DOHH2 (cell line): Measurements from ENCODE around the gene RUNX2.
"Not testable (repeated sequence)": the region's sequence is repeated elsewhere in the genome, so short reads cannot be mapped to it uniquely, and the experiment has no call there.

Experiments
- H3F3A ChIP-seq: fragments of 200-600 bp; sonication (generic), shearing (Covaris generic); 2 replicates; pipeline ENCODE4 v1.6.0; 2016; ENCODE audit warnings: antibody characterized with exemption, mild to moderate bottlenecking; ENCODE audit not compliant: control insufficient read depth, insufficient read depth
- H3K27ac ChIP-seq: fragments of 200-600 bp; sonication (generic); 2 replicates; pipeline ENCODE4 v1.5.1; 2014; ENCODE audit warnings: low read depth, mild to moderate bottlenecking, low read length, moderate library complexity
- H3K27me3 ChIP-seq: fragments of 200-600 bp; sonication (generic); 2 replicates; pipeline ENCODE4 v1.6.1; 2014; ENCODE audit warnings: mild to moderate bottlenecking, low read length, mixed read lengths; ENCODE audit not compliant: control insufficient read depth
- H3K36me3 ChIP-seq: fragments of 200-600 bp; sonication (generic); 2 replicates; pipeline ENCODE4 v1.6.1; 2014; ENCODE audit warnings: mild to moderate bottlenecking, low read length, moderate library complexity, mixed read lengths; ENCODE audit not compliant: control insufficient read depth
- H3K4me1 ChIP-seq: fragments of 200-600 bp; sonication (generic); 2 replicates; pipeline ENCODE4 v1.6.1; 2014; ENCODE audit warnings: mild to moderate bottlenecking, low read length, mixed read lengths; ENCODE audit not compliant: control insufficient read depth
- H3K4me2 ChIP-seq: fragments of 200-600 bp; sonication (generic); 2 replicates; pipeline ENCODE4 v1.6.0; 2014; ENCODE audit warnings: mild to moderate bottlenecking, low read length, moderate library complexity
- H3K4me3 ChIP-seq: fragments of 200-600 bp; sonication (generic); 2 replicates; pipeline ENCODE4 v1.5.1; 2014; ENCODE audit warnings: mild to moderate bottlenecking, low read length, mixed read lengths
- H3K79me2 ChIP-seq: fragments of 200-600 bp; sonication (generic); 2 replicates; pipeline ENCODE4 v1.6.1; 2014; ENCODE audit warnings: mild to moderate bottlenecking, low read length, mixed read lengths; ENCODE audit not compliant: control insufficient read depth
- H3K9me2 ChIP-seq: fragments of 200-600 bp; sonication (generic); replicated peaks from 2 replicates; pipeline ENCODE4 v1.6.1; 2014; ENCODE audit warnings: mild to moderate bottlenecking, low read length, mixed read lengths; ENCODE audit not compliant: control insufficient read depth
- H3K9me3 ChIP-seq: fragments of 200-600 bp; sonication (generic); 2 replicates; pipeline ENCODE4 v1.6.1; 2014; ENCODE audit warnings: antibody characterized with exemption, low read length, mixed read lengths; ENCODE audit not compliant: control insufficient read depth, insufficient read depth
- H4K20me1 ChIP-seq: fragments of 200-600 bp; sonication (generic); 2 replicates; pipeline ENCODE4 v1.6.0; 2014; ENCODE audit warnings: low read depth, mild to moderate bottlenecking, antibody characterized with exemption, low read length, moderate library complexity; ENCODE audit not compliant: control insufficient read depth, insufficient read depth
- EZH2phosphoT487 ChIP-seq: fragments of 200-600 bp; sonication (generic); IDR thresholded peaks from 2 replicates; pipeline ENCODE4 v1.6.1; 2017; ENCODE audit warnings: borderline replicate concordance, mild to moderate bottlenecking, antibody characterized with exemption, low read length, moderate library complexity, mixed read lengths
- TF ChIP-seq, protein P1 (sequence below): fragments of 200-600 bp; sonication (generic); IDR thresholded peaks from one replicate; pipeline ENCODE4 v1.5.1; 2014; ENCODE audit warnings: antibody characterized with exemption, mild to moderate bottlenecking, low read depth, low read length; ENCODE audit not compliant: poor library complexity, severe bottlenecking

Gene RUNX2

DNA sequence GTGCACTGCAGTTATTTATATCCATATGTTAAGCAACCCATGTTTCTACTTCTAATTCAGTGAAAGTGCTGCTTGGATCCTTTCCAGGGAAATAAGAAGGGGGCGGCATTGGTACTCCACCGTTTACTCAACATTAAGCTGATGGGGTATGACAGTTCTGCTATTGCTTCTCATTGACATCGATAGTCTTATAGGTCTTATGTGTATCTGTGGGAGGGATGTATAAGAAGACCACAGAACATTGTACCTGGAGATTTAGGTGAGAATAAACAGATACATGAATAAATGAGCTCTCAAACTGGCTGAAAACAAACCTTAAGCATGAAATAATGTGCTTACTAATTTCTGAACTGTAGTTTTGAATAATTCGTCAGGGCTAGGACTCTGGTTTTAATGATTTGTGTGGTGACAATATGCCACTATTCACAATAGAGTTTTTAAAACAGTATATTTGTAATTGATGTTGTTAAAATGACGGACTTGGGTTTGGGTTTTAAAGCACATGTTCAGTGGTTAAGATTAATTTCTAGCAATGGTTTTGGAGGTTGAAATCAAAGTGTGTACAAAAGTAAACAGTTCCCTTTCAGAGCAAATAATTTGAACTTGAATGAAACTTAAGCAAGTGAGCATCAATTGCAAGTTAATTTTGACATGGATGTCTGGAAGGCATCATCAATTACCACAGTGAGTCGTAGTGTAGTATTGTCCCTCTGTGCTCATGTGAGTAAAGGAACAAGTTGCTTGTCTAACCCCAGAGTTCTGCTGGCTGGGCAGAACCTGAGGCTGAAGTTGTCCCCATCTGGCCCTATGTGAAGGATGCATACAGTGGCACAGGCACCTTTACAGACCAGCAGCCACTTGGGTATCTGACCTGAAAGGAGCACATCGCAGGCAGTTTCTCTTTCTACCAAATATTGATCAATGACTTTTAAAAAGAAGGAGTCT lies 134.3 kb downstream of the RUNX2 start:
- no peaks in the 10 kb centered on the region for H3K9me3 ChIP-seq
- H3K4me3 ChIP-seq: no peak overlapping the region
- peaks cover 9% of the 10 kb centered on the region; the same call in 1 of the 2 replicates for H3K27me3 ChIP-seq
- no peak overlapping the region for H3K4me2 ChIP-seq
- H4K20me1 ChIP-seq: no peaks in the 10 kb centered on the region
- H3K9me2 ChIP-seq: no peaks in the 10 kb centered on the region
- H3K36me3 ChIP-seq: no peaks in the 10 kb centered on the region
- H3K79me2 ChIP-seq: no peaks in the 10 kb centered on the region
- no peaks in the 10 kb centered on the region for H3F3A ChIP-seq
- no peak overlapping the region for H3K27ac ChIP-seq
- TF ChIP-seq EZH2phosphoT487: no peak
- TF ChIP-seq, protein P1, sequence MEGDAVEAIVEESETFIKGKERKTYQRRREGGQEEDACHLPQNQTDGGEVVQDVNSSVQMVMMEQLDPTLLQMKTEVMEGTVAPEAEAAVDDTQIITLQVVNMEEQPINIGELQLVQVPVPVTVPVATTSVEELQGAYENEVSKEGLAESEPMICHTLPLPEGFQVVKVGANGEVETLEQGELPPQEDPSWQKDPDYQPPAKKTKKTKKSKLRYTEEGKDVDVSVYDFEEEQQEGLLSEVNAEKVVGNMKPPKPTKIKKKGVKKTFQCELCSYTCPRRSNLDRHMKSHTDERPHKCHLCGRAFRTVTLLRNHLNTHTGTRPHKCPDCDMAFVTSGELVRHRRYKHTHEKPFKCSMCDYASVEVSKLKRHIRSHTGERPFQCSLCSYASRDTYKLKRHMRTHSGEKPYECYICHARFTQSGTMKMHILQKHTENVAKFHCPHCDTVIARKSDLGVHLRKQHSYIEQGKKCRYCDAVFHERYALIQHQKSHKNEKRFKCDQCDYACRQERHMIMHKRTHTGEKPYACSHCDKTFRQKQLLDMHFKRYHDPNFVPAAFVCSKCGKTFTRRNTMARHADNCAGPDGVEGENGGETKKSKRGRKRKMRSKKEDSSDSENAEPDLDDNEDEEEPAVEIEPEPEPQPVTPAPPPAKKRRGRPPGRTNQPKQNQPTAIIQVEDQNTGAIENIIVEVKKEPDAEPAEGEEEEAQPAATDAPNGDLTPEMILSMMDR: no peak
- no peaks in the 10 kb centered on the region for H3K4me1 ChIP-seq

DNA sequence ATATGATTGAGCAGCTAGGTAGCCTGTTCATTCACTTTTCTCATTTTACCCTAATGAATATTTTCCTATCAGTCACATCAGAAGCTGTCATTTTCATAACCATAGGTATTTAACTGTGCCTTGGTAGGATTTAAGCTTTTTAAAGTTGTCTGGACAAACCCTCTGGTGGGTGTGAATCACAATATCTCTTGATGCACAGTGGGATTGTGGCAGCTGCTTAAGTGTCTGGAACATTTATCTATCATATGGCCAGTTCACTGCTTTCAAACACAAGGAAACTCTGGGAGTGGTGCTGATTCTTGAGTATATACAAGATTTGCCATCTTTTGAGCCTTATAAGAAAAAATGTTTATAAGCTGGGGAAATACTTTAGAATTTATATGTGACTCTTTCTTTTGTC lies 136.6 kb downstream of the RUNX2 start:
- Histone ChIP-seq H3K4me1 (no peaks in the 10 kb centered on the region), H3K27ac (no peak overlapping the region), H3K27me3 (peaks cover 9% of the 10 kb centered on the region; the same call in 1 of the 2 replicates)

DNA sequence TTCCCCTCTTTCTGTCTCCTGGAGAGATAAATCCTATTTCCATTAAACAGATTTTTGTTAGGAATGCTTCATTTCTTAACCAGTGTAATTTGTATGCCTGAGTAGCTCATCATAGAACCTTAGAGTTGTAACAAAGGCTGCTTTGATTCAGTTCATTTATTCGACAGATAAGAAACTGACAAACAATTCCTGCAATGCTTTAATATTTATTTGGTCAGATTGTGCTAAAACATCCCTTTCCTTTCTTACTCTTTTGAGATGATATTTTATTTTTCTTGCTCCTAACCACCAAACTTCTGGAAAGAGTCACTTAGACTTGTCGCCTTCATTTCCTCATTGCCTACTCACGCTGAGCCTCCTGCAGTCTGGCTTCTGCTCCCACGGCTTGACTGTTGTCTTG lies 138.6 kb downstream of the RUNX2 start:
- H3K27ac ChIP-seq: no peak overlapping the region
- H3K79me2 ChIP-seq: no peaks in the 10 kb centered on the region
- H3K4me2 ChIP-seq: no peak overlapping the region
- H3K4me1 ChIP-seq: no peaks in the 10 kb centered on the region
- no peaks in the 10 kb centered on the region for H3K9me3 ChIP-seq
- H3F3A ChIP-seq: no peaks in the 10 kb centered on the region
- H3K27me3 ChIP-seq: peaks cover 9% of the 10 kb centered on the region; the same call in 1 of the 2 replicates
- H3K36me3 ChIP-seq: no peaks in the 10 kb centered on the region
- H3K4me3 ChIP-seq: no peak overlapping the region
- H4K20me1 ChIP-seq: no peaks in the 10 kb centered on the region
- H3K9me2 ChIP-seq: no peaks in the 10 kb centered on the region
- TF ChIP-seq EZH2phosphoT487: no peak
- TF ChIP-seq, protein P1: no peak

More for the DNA sequence above, 136.6 kb downstream of the RUNX2 start:
- H3K79me2 ChIP-seq: no peaks in the 10 kb centered on the region
- no peaks in the 10 kb centered on the region for H3K36me3 ChIP-seq
- H3K4me3 ChIP-seq: no peak overlapping the region
- no peaks in the 10 kb centered on the region for H3K9me2 ChIP-seq
- H4K20me1 ChIP-seq: no peaks in the 10 kb centered on the region
- H3K9me3 ChIP-seq: no peaks in the 10 kb centered on the region
- H3K4me2 ChIP-seq: no peak overlapping the region
- no peak for TF ChIP-seq EZH2phosphoT487
- TF ChIP-seq, protein P1: no peak
- no peaks in the 10 kb centered on the region for H3F3A ChIP-seq

GRCh38 chr6:45467417-45467816 lies 139.3 kb downstream of the RUNX2 start:
- H3K4me2 ChIP-seq, H3K27me3 ChIP-seq, H4K20me1 ChIP-seq, H3F3A ChIP-seq, H3K4me1 ChIP-seq, H3K4me3 ChIP-seq, H3K27ac ChIP-seq, H3K79me2 ChIP-seq, H3K9me3 ChIP-seq, H3K9me2 ChIP-seq, H3K36me3 ChIP-seq: not testable (repeated sequence)
